Measurements from ENCODE around the gene C19orf53.
A peak's percentile ranks its signal among the peaks of the same experiment; 100 is the strongest.
"Not testable (repeated sequence)": the region's sequence is repeated elsewhere in the genome, so short reads cannot be mapped to it uniquely, and the experiment has no call there.

The C19orf53 gene

GRCh38 chr19:13764101-13764807 is 10.0 kb upstream of the C19orf53 start, which contains the start of gene MRI1:
TSS of gene MRI1 (plus strand) at chr19:13764522. CDS start at chr19:13764589, 67 bp downstream.
- DNase-seq, result peak; percentile 45

GRCh38 chr19:13764821-13765394 is 9.3 kb upstream of the C19orf53 start:
- DNase-seq, result no peak

DNA sequence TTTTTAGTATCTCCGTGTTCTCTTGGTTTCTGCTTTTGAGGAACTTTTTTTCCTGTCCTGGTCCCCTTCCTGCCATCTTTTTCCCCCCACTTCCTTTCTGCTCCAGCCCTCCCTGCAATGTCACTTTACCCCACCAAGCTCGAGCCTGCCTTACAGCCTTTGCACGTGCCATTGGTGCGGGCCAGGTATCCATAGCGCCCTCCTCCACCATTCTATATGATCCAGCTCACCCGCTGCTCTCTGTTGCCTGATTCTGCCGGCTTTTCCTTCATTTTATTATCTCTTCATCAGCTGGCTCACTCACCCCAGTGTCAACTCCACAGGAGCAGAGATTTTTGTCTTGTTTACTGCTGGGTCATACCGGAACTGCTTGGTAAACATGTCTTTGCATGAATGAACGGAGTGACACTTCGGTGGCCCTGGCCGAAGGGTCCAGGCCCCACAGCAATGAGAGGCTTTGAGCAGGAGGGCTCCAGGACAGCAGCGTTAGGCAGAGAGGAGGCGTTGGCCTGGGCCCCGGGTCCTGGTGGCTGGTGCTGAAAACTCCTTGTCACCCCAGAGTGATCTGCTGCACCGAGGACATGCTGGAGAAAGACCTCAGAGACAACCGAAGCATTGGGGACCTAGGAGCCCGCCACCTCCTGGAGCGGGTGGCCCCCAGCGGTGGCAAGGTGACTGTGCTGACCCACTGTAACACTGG is 8.7 kb upstream of the C19orf53 start:
- DNase-seq, result no peak

- DNase-seq, result no peak
Measured at GRCh38 chr19:13766095-13766481, 8.2 kb upstream of the C19orf53 start.

GRCh38 chr19:13768510-13768909 is 5.7 kb upstream of the C19orf53 start:
- DNase-seq, result no peak

DNA sequence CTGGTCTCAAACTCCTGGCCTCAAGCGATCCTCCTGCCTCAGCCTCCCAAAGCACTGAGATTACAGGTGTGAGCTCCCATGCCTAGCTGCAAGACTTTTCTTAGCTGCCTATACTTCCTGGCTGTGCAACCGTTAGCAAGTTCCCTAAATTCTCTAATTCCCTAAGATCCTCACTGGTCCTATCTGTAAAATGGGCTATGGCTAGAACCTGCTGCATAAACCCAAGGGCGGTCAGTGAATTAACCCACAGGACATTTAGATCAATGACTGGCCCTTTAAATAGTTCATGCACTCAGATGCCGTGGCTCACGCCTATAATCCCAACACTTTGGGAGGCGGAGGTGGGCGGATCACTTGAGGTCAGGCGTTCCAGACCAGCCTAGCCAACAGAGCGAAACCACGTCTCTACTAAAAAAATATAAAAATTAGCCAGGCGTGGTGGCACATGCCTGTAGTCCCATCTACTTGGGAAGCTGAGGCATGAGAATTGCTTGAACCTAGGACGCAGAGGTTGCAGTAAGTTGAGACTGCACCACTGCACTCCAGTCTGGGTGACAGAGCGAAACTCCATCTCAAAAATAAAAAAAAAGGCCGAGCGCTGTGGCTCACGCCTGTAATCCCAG is 4.1 kb upstream of the C19orf53 start:
- no peak for DNase-seq

- no peak for DNase-seq
Measured at GRCh38 chr19:13778398-13778797, 4.1 kb downstream of the C19orf53 start.

GRCh38 chr19:13778847-13779246 is 4.6 kb downstream of the C19orf53 start:
- DNase-seq, result no peak

GRCh38 chr19:13779794-13780193 is 5.5 kb downstream of the C19orf53 start:
- DNase-seq, result not testable (repeated sequence)

DNA sequence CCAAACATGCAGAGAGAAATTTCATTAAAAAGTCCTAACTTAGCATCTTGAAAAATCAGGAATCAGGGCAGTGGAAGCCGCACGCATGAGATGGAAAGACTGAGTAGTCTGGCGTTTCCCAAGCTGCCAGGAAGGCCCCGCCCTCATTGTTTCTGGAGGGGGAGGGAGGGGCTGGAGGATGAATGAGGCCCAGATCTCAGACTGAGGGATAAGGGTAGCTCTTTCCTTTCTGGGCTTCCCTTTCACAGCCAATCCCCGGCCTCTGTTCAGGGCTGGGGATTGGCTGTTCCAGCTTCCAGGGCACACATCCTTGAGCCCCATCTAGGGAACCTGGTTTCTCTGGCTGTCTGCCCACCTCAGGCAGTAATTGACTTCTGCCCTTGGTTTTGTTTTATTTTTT is 7.3 kb downstream of the C19orf53 start:
- no peak for DNase-seq

DNA sequence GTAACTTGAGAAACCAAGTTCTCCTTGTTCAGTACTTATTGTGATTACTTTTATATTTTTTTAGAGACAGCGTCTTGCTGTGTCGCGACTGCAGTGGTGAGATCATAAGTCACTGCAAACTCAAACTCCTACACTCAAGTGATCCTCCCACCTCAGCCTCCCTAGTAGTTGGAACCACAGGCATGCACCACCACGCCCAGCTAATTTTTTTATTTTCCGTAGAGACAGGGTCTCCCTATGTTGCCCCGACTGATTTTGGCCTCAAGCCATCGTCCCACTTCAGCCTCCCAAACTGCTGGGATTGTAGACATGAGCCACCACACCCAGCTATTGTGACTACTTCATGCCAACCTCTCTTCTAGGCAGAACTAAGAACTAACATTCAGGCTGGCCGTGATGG is 8.3 kb downstream of the C19orf53 start:
- DNase-seq, result no peak

DNA sequence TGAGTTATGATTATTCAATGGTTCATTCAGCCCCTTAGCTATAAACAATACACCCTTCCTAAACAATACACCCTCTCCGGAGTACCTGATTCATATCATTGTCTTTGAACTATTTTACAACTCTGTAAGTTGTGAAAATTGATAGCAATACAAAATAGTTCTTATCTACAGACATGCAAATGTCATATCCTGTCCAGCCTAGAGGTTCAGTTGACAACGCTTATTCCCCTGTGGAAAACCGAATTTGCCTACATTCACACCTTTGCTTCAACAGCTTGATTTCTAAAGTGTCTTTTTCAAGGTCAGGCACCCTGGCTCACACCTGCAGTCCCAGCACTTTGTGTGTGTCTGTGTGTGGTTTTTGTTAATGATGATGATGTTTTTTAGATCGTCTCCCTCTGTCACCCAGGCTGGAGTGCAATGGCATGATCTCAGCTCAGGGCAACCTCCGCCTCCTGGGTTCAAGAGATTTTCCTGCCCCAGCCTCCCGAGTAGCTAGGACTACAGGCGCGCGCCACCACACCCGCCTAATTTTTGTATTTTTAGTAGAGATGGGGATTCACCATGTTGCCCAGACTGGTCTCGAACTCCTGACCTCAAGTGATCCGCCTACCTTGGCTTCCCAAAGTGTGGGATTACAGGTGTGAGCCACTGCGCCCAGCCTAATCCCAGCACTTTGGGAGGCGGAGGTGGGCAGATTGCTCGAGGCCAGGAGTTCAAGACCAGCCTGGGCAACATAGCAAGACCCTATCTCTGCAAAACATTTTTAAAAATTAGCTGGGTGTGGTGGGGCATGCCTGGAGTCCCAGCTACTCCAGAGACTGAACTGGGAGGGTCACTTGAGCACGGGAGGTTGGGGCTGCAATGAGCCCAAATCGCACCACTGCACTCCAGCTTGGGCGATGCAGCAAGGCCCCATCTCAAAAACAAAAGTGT is 9.6 kb downstream of the C19orf53 start:
- DNase-seq, result no peak

DNA sequence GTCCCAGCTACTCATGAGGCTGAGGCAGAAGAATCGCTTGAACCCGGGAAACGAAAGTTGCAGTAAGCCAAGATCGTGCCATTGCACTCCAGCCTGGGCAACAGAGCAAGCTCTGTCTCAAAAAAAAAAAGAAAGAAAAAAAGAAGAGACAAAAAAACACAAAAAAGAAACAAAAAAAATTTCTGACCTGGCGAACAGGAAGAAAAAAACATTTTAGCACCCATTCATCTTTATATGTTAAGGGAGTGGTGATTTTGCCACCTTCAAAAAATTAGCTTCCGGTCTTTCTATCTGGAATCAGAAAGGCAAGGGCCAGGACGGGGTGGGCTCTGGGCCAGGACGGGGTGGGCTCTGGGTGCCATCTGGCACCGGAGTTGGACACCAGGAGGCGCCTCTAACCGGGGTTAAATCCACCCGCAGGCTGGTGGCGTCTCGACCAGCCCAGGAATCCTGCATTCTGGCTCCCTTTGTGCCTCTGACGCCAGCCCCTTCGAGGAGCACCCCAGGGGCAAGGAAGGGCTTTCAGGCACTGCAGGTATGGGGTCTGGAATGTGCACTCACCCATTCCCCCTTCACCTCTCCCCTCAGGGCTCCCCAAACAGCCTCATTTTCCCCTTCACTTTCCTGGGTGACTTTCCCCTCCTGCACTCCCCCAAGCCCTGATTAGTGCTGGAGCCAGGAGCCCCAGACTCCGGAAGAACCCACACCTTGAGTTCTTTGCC is 10.6 kb downstream of the C19orf53 start:
- DNase-seq, result peak; percentile 69

GRCh38 chr19:13788991-13789390 is 14.7 kb downstream of the C19orf53 start:
- DNase-seq, result no peak

- DNase-seq, result no peak
Measured at GRCh38 chr19:13790354-13790753, 16.1 kb downstream of the C19orf53 start.

DNA sequence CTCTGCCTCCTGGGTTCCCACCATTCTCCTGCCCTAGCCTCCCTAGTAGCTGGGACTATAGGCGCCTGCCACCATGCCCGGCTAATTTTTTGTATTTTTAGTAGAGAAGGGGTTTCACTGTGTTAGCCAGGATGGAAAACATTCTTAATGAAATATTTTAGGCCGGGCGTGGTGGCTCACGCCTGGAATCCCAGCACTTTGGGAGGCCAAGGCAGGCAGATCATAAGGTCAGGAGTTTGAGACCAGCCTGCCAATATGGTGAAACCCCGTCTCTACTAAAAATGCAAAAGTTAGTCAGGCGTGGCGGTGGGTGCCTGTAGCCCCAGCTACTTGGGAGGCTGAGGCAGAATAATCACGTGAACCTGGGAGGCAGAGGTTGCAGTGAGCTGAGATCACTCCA is 19.1 kb downstream of the C19orf53 start:
- DNase-seq, result not testable (repeated sequence)

DNA sequence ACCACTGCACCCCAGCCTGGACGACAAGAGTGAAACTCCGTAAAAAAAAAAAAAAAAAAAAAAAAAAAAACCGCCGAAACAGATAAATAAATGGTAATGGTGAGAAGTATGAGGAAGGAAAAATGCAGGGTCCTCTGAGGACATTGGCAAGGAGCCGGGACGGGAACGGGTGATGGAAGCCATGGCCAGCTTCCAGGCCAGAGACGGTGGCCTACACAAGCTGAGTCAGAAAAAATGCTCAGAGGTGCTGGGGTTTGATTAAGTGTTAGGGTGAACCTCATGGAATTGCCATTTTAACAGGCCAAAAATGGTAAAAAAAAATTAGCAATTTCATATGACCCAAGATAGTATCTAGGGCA is 20.1 kb downstream of the C19orf53 start:
- no peak for DNase-seq

DNA sequence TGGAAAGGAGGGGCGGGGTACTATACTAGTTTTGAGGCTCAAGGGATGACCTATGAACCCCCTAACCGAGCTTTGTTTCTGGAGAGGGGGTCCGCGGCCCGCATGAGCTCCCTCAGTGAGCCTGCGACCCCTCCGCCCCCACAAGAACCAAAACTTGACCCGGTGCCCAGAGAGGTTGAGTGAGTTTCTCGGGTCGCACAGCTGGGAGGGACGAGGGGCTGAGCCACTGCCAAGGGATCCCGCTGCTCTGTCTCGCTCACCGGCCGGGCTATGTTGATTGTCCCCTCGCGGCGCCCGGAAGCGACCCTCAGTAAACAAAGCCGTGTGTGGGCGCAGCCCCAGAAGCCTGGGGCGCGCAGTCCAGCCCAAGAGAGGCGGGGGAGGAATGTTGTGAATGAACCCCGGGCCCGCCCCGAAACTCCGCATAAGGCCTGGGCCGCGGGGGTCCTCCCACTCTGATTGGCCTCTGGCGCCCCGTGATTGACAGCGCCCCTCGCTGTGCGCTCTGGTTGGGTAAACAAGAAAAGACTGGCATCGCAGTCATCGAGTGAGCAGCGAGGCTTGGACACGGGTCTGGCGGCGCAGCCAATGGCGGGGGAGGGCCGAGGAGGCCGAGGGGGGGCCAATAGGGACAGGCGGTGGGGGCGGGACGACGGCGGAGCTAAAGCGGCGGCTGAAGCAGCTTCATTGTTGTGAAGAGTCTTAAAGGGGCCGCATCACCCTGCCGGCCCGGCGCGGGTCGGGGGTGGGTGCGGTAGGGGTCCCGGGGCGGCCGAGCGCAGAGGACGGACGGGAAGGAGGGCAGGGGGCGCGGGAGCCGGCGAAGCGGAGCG is 20.7 kb downstream of the C19orf53 start, which contains the start of gene ZSWIM4:
ZSWIM4 (plus strand) TSS at position 687 of the 833 bp plus-strand sequence. CDS start 206 bp downstream, outside the sequence.
- DNase-seq, result peak; percentile 76

DNA sequence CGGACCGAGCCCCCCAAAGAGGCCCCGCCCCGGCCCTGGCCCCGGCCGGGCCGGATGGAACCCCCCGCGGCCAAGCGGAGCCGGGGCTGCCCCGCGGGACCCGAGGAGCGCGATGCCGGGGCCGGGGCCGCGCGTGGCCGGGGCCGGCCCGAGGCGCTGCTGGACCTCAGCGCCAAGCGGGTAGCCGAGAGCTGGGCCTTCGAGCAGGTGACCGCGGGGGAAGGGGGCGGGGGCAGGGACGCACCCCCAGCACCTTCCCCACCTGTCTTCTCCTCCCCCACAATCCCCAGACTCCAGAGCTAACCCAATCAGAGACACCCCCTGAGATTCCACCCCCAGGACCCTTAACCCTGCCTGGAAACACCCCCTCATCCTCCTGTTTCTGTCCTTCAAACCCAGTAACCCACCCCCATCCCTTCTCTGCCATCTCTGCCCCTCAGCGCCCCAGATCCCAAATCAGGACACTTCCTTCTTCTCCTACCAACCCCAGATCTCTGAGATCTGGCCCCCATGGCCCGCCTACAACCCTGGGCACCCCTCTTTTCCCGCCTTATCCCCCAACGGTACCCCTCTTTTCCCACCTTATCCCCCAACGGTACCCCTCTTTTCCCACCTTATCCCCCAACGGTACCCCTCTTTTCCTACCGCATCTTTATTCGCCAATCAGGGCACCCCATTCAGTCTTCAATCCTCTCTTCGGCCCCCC is 21.5 kb downstream of the C19orf53 start:
- DNase-seq, result no peak

Measured in activated T-cell treated with anti-CD3 and anti-CD28 coated beads for 4 hours (primary cell).